ENCODE measurements around the gene NDUFAF7.
"Not testable (repeated sequence)": the region's sequence is repeated elsewhere in the genome, so short reads cannot be mapped to it uniquely, and the experiment has no call there.

NDUFAF7 gene

GRCh38 chr2:37201766-37202165 is 29.7 kb upstream of the NDUFAF7 start:
- TF ChIP-seq CTCF (conservative IDR thresholded peaks at IDR 0.05; ENCODE audit: low read depth, low read length): no peak
- no peak overlapping the region for H3K4me3 ChIP-seq (ENCODE audit: low read length)
- no peak for DNase-seq (ENCODE audit: low read depth)

- no peak overlapping the region for H3K4me3 ChIP-seq (ENCODE audit: low read length)
Observed at GRCh38 chr2:37203708-37204107, 27.8 kb upstream of the NDUFAF7 start.

DNA sequence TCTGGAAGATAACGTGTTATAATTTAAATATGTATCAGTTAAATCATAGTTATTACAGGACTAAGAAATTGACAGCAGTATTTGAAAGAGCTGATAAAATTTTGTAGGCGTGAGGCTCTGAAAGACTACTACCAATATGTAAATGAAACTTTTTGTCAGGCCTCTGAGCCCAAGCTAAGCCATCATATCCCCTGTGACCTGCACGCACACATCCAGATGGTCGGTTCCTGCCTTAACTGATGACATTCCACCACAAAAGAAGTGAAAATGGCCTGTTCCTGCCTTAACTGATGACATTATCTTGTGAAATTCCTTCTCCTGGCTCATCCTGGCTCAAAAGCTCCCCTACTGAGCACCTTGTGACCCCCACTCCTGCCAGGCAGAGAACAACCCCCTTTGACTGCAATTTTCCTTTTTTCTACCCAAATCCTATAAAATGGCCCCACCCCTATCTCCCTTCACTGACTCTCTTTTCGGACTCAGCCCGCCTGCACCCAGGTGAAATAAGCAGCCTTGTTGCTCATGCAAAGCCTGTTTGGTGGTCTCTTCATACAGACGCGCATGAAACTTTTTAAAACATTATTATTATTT is 26.3 kb upstream of the NDUFAF7 start:
- DNase-seq (ENCODE audit: low read depth): not testable (repeated sequence)

More at GRCh38 chr2:37203708-37204107, 27.8 kb upstream of the NDUFAF7 start:
- no peak for TF ChIP-seq CTCF (conservative IDR thresholded peaks at IDR 0.05; ENCODE audit: low read depth, low read length)
- no peak for DNase-seq (ENCODE audit: low read depth)

DNA sequence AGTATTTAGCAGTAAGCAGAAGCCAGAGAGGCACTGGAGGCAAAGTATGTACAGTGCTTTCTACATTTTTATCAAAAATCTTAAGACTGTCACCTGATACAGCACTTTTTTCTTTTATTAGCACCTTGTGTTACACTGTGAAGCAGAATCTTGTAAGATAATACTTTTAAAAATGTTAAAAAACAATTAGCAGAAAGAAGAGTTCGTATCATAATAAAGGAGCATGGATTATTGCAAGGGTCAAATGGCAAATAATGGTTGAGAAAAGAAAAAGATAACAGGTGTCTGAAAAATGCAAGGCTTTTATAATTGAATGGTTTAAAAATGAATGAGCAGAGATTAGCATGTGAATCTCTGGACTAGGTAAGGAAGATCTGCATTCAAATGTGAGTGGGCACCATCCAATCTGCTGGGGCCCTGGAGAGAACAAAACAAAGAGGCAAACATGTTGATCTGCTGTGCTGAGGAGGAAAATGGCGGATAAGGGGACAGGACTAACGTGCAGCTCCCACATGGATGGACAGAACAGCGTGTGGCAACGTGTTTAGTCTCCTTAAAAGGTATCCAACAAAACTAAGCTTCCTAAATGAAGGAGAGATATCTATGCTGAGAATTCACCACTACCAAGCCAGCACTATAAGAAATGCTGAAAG is 25.6 kb upstream of the NDUFAF7 start:
- DNase-seq (ENCODE audit: low read depth): no peak
- no peak overlapping the region for H3K4me3 ChIP-seq (ENCODE audit: low read length)
- no peak for TF ChIP-seq CTCF (conservative IDR thresholded peaks at IDR 0.05; ENCODE audit: low read depth, low read length)

More for the DNA sequence above, 26.3 kb upstream of the NDUFAF7 start:
- not testable (repeated sequence) for H3K4me3 ChIP-seq (ENCODE audit: low read length)

DNA sequence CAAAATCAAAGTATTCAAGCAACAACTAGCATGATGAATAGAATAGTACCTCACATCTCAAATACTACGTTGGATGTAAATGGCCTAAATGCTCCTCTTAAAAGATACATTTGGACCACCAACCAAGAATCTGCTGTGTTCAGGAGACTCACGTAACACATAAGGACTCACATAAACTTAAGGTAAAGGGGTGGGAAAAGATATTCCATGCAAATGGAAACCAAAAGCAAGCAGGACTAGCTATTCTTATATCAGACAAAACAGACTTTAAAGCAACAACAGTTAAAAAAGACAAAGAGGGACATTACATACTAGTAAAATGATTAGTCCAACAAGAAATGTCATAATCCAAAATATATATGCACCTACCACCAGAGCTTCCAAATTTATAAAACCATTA is 24.7 kb upstream of the NDUFAF7 start:
- not testable (repeated sequence) for DNase-seq (ENCODE audit: low read depth)

DNA sequence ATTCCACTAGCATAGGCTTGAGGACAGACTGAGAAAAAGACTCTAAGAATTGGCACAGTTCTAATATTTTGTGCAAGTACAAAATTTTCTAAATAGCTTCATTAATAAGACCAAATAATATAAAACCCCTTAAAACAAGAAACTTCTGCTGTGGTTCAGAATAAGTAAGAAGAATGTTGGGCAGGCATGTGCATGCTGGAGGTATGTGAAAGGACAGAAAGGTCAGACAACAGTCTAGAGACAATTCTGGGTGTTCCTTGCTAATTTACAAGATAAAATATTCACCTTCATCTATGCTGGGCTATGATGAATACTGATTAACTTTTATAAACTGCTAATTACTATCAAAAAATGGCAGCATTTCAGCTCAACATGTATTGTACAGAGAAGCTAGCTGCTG is 20.2 kb upstream of the NDUFAF7 start:
- TF ChIP-seq CTCF (conservative IDR thresholded peaks at IDR 0.05; ENCODE audit: low read depth, low read length): no peak
- DNase-seq (ENCODE audit: low read depth): no peak

More for the DNA sequence above, 24.7 kb upstream of the NDUFAF7 start:
- not testable (repeated sequence) for H3K4me3 ChIP-seq (ENCODE audit: low read length)

GRCh38 chr2:37211939-37212338 is 19.5 kb upstream of the NDUFAF7 start:
- H3K4me3 ChIP-seq (ENCODE audit: low read length): no peak overlapping the region
- DNase-seq (ENCODE audit: low read depth): no peak
- TF ChIP-seq CTCF (conservative IDR thresholded peaks at IDR 0.05; ENCODE audit: low read depth, low read length): no peak

More for the DNA sequence above, 20.2 kb upstream of the NDUFAF7 start:
- H3K4me3 ChIP-seq (ENCODE audit: low read length): no peak overlapping the region

- TF ChIP-seq CTCF (conservative IDR thresholded peaks at IDR 0.05; ENCODE audit: low read depth, low read length): no peak
- no peak for DNase-seq (ENCODE audit: low read depth)
Observed at GRCh38 chr2:37215250-37215649, 16.2 kb upstream of the NDUFAF7 start.

More at GRCh38 chr2:37215250-37215649, 16.2 kb upstream of the NDUFAF7 start:
- no peak overlapping the region for H3K4me3 ChIP-seq (ENCODE audit: low read length)

Data from retinal pigment epithelial cell (primary cell).